ENCODE measurements around the gene CDC7. TPM values are rescaled to one million over a fixed set of nuclear protein-coding genes. Genes with fewer than 3 reads are reported as not detected.

CDC7 gene
- total RNA-seq, 2 donors from 2014 or later: 24.4 to 27.2 TPM

- Mint-ChIP-seq H3K27ac (no peak overlapping the region), H3K4me3 (no peak overlapping the region), H3K27me3 (no peaks in the 10 kb centered on the region), H3K36me3 (ENCODE audit: low read depth) (no peaks in the 10 kb centered on the region), H3K9me3 (peaks cover 8% of the 10 kb centered on the region), H3K4me1 (peaks cover 18% of the 10 kb centered on the region)
- ATAC-seq (replicated peaks): peak; percentile 14
Observed at GRCh38 chr1:91567583-91567982, 66.9 kb downstream of the CDC7 start.

- Mint-ChIP-seq H3K9me3 (peaks cover 8% of the 10 kb centered on the region), H3K27ac (no peak overlapping the region), H3K36me3 (ENCODE audit: low read depth) (no peaks in the 10 kb centered on the region), H3K4me1 (peaks cover 18% of the 10 kb centered on the region), H3K4me3 (no peak overlapping the region), H3K27me3 (no peaks in the 10 kb centered on the region)
- no peak for ATAC-seq (replicated peaks)
Observed at GRCh38 chr1:91568261-91568660, 67.6 kb downstream of the CDC7 start.

GRCh38 chr1:91569411-91570119 lies 68.9 kb downstream of the CDC7 start:
- peaks cover 6% of the 10 kb centered on the region for H3K9me3 Mint-ChIP-seq
- peak; percentile 71 for ATAC-seq (replicated peaks)
- H3K4me1 Mint-ChIP-seq: peaks cover 12% of the 10 kb centered on the region
- H3K27ac Mint-ChIP-seq: peak overlapping the region; percentile 40
- H3K36me3 Mint-ChIP-seq (ENCODE audit: low read depth): no peaks in the 10 kb centered on the region
- no peaks in the 10 kb centered on the region for H3K27me3 Mint-ChIP-seq
- H3K4me3 Mint-ChIP-seq: peak overlapping the region; percentile 9

- H3K4me1 Mint-ChIP-seq: peaks cover 12% of the 10 kb centered on the region
- H3K27me3 Mint-ChIP-seq: no peaks in the 10 kb centered on the region
- peaks cover 6% of the 10 kb centered on the region for H3K9me3 Mint-ChIP-seq
- no peaks in the 10 kb centered on the region for H3K36me3 Mint-ChIP-seq (ENCODE audit: low read depth)
- H3K27ac Mint-ChIP-seq: no peak overlapping the region
- no peak overlapping the region for H3K4me3 Mint-ChIP-seq
- ATAC-seq (replicated peaks): no peak
Observed at GRCh38 chr1:91570120-91570448, 69.4 kb downstream of the CDC7 start.

- H3K27me3 Mint-ChIP-seq: no peaks in the 10 kb centered on the region
- no peaks in the 10 kb centered on the region for H3K36me3 Mint-ChIP-seq (ENCODE audit: low read depth)
- no peak for ATAC-seq (replicated peaks)
- peaks cover 3% of the 10 kb centered on the region for H3K9me3 Mint-ChIP-seq
- no peak overlapping the region for H3K4me3 Mint-ChIP-seq
- H3K27ac Mint-ChIP-seq: no peak overlapping the region
- peaks cover 22% of the 10 kb centered on the region for H3K4me1 Mint-ChIP-seq
Observed at GRCh38 chr1:91572044-91572443, 71.4 kb downstream of the CDC7 start.

Other genes with a start within 250 kb of the CDC7 start
- gene HFM1, start 96.0 kb upstream of the CDC7 start, total RNA-seq: not detected

Data from activated T-helper 17 cell treated with anti-CD3 and anti-CD28 coated beads, Interleukin-2, amount 50 U/mL, for 72 hours (primary cell).